Panc1 (cell line): ENCODE measurements around the gene MEA1.

Source experiments
- CTCF ChIP-seq: fragments of 450-650 bp; IDR thresholded peaks from 2 replicates; pipeline ENCODE4 v1.5.1; 2017; ENCODE audit warnings: mild to moderate bottlenecking
- POLR2AphosphoS5 ChIP-seq: IDR thresholded peaks from 2 replicates; pipeline ENCODE4 v1.6.1; 2012; ENCODE audit warnings: mild to moderate bottlenecking, low read depth, low read length, moderate library complexity
- REST ChIP-seq, 2 experiments: IDR thresholded peaks; 2 replicates each; pipeline ENCODE4 v1.6.1; 2011 to 2012; ENCODE audit warnings: low read depth in 2 of 2, control low read depth in 1 of 2, low read length in 1 of 2, mild to moderate bottlenecking in 1 of 2, moderate library complexity in 1 of 2; ENCODE audit not compliant: insufficient read depth in 1 of 2
- SIN3A ChIP-seq: IDR thresholded peaks from 2 replicates; pipeline ENCODE4 v1.6.1; 2012; ENCODE audit warnings: low read depth, mild to moderate bottlenecking, low read length, moderate library complexity, borderline replicate concordance; ENCODE audit not compliant: insufficient read depth

GRCh38 chr6:43029120-43029519, 15.4 kb upstream of the MEA1 start:
- TF ChIP-seq SIN3A (no peak), POLR2AphosphoS5 (peak; percentile 33), CTCF (no peak), REST (IDR thresholded peaks at IDR 0.05; ENCODE audit: insufficient read depth in 1 of 2, low read depth in 2 of 2, low read length in 1 of 2) (no peak)
